ENCODE results near the gene ACSS2.

Gene ACSS2

DNA sequence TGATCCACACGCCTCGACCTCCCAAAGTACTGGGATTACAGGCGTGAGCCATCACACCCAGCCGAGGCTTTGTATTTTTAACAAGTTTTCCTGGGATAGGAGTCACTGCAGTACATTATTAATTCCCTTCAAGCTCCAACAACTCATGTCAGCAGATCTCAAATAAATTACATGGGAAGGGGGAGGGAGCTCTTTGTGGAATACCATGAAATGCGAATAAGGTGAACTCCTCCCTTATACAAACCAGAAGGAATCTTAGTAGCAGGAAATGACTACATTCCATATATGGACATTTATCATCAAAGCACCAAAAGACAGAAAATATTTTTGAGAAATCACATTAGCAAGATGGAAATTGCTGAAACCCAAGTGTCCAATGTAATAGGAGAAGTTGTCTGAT, 76.3 kb downstream of the ACSS2 start:
- no peak for DNase-seq

DNA sequence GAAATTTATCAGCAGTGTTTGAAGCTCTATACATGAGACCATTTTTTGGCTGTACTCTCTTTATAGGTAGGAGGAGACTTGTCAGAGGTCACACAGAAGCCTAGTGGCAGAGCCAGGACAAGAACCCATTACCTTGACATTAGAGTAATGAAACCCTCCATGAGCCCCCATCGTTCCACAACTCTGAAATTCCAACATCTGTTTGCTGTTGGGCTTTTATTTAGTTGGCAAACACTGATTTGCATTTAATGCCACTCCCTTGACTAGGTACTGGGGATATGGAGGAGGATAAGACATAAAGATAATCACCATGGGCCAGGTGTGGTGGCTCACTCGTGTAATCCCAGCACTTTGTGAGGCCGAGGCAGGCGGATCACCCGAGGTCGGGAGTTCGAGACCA, 77.5 kb downstream of the ACSS2 start:
- DNase-seq: no peak

DNA sequence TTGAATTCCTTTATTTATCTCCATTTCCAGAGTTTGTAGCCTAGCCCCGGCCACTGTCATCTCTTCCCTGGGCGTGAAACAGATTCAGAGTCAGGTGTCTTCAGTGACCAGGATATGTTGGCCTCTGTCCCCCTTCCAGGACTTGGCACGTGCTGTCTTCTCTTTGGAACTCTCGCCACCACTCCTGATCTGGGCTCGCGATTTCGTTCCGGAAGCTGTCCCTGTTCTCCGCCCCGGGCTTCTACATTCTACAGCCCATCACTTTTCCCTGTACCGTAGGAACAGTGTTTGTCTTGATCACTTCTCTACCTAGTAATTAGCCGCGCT, 78.5 kb downstream of the ACSS2 start:
- no peak for DNase-seq

DNA sequence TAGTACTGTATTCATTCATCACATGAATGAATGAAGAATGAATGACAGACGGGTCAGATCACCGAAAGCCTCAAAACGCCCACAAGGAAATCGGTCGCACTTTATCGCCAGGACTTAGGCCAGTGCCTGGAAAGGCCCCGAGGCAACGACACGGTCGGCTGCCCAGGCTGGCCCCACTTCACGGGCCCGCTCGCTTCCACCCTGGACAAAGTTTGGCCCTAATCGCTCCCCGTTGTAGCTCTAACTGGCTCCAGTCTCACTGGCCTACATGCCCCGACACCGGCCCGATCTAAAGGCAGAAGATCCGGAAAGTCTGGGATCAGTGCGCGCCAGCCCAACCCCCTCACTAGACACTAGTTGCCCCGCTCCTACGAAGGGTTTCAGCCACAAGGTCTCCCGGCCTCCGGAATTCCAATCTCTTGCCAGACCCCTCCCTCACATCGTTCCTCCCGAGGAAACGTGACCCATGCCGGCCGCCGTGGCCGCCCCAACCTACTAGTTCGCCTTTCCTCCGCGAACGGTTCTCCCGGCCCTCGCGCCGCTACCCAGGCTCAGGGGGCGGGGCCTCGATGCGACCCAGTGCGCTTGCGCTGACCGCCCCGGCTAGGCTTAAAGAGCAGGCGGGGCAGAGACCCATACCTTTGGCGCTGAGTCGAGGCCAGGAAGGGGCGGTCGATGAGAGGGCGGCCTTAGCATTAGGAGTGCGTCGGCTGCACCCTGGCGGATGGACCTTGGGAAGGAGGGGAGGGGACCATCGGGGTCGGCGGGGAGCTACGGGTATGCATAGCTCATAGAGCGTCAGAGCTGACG, 79.0 kb downstream of the ACSS2 start, which contains the start of the genes GSS and MYH7B:
GSS (minus strand) TSS at position 576 of the 810 bp plus-strand sequence. CDS start 3,954 bp downstream, outside the sequence.
MYH7B (plus strand) TSS at position 638 of the 810 bp plus-strand sequence. CDS start 22,138 bp downstream, outside the sequence.
- DNase-seq: peak; percentile 92

DNA sequence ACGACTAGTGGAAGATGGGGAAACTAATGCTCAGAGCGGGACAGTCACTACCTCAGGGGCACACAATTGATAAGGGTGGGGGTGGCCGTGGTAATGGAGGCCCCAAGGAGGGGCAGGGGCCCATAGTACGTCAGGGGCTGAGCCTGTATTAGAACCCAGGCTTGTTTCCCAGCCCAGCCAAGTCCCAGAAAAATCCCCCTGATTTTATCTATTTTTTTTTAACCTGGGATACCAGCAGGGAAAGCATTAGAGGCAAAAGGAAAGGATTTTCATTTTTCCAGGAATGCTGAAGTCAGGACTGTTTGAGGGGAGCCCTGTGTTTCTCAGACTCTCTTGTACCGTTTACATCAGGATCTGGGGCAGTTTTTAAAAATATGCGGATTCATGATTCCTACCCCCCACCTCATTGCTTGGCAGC, 79.6 kb downstream of the ACSS2 start:
- no peak for DNase-seq

DNA sequence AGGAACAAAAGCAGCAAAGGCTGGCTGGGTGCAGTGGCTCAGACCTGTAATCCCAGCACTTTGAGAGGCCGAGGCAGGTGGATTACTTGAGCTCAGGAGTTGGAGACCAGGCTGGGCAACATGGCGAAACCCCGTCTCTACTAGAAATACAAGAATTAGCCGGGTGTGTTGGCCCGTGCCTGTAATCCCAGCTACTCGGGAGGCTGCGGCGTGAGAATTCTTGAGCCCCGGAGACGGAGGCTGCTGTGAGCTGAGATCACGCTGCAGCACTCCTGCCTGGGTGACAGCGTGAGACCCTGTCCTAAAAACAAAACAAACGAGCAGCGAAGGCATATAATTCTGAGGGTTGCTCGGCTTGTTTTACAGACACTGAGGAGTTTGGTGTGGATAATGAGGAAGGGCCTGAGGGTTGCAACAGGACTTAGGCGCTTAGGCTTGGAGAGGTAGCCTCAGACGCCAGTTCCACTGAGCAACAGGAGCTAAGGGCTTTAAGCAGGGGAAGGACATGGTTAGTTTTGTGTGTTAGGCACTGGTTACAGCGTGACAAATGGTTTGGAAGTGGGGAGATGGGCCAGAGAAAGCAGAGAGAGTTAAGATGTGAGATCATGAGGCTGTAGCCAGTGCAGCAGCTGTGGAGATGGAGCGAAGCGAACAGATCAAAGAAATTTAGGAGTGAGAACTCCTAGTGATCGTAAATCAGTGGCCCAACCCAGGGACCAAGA, 80.5 kb downstream of the ACSS2 start:
- DNase-seq: no peak

DNA sequence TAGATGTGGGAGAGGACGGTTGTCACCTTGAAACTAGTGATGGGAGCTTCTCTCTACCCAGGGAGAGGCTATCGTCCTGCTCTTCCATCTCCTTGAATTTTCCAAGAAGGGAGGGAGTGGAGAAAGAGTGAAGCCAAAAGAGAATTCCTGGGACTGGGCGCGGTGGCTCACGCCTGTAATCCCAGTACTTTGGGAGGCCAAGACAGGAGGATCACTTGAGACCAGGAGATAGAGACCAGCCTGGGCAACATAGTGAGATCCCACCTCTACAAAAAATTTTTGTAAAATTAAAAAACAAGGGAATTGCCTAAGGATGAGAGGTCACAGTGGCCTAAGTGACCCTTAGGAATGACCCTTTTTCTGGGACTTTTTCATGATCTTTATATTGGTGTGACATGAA, 88.1 kb downstream of the ACSS2 start:
- DNase-seq: no peak

DNA sequence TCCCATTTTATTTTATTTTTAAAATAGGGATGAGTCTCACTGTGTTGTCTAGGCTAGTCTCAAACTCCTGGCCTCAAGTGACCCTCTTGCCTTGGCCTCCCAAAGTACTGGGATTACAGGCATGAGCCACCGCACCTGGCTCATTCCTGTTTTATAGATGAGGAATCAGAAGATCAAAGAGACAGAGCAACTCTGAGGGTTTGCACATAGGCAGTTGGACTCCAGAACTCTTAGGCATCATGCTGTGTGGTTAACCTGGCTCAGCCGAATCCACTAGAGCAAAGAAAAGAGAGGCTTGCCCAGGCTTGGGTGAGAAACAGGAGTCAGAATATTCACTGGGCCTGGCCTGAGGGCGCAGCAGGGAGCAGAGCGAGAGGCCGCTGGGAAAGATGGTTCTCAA, 88.6 kb downstream of the ACSS2 start:
- DNase-seq: no peak

DNA sequence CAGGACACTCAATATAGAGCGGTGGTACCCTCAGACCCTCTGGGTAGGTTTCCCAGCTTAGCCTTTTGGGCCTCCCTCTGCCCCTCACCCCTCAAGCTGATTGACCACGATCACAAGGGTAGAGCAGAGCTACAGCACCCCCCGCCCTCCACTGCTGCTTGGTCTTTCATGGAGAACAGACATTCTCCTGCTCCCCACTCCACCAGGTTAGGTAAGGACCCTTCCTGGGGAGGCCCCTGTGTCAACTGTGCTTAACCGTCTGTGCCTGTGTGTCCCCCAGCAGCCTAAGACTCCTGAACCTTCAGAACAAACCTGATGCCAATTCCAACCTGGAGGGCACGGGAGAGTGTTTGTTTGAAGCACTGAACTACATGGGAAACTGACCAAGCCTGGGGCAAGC, 91.0 kb downstream of the ACSS2 start:
- DNase-seq: no peak

DNA sequence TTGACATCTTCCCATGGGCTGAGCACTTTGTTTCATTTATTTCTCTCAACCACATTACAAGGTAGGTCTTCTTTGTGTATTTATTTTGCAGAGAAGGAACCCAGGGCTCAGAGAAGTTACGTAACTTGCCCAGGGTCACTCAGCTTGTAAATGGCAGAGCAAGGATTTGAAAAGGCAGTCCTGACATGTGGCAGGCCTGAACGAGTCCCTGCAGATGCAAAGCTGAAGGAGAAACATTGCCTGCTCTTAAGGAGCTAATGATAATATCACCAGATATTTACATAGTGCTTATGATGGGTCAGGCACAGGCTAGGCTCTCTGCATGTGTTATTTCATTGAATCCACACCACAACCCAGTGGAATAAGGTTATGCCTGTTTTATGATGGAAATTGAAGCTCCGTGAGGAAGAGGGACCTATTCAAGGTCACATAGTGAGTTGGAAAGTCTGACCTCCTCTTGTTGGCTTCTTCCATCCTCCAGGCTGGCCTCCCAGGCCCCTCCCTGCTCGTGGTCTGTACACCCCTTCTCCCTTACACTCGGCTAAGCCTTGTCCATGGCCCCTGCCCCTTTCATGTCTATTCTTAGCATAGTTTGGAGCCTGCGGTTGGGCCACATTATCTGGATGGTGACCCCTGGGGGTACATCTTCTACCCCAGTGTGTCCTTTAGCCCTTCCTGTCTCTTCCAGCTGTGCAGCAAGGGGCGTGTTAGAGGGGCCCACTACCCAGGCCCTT, 91.8 kb downstream of the ACSS2 start:
- no peak for DNase-seq

DNA sequence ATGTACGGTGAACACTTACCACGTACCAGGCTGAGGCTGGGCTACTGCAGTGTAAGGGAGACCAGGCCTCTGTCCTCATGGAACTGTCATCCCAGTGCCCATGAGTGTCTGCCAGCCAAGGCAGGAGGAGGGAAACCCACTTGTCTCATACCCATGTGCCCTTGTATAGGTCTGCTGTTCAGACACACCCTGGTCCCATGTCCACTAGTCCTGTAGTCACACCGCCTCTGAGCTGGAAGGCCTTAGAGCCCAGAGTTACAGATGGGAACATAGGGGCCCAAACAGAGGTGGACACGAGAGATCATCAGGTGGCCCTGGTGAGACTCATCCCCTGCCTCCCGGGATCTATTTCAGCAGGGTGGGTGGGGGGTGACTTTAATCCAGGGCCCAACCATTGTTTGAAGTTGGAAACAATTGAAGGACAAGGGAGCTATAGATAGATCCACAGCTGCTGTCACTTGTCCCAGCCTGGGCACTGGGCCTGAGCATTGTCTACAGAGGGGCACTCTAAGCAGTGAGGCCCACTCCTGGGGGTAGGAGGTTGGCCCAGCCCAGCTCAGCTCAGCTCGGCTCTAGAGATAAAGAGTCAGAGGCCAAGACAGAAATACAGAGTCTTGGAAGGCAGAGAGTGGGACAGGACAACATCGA, 93.9 kb downstream of the ACSS2 start:
- DNase-seq: no peak

DNA sequence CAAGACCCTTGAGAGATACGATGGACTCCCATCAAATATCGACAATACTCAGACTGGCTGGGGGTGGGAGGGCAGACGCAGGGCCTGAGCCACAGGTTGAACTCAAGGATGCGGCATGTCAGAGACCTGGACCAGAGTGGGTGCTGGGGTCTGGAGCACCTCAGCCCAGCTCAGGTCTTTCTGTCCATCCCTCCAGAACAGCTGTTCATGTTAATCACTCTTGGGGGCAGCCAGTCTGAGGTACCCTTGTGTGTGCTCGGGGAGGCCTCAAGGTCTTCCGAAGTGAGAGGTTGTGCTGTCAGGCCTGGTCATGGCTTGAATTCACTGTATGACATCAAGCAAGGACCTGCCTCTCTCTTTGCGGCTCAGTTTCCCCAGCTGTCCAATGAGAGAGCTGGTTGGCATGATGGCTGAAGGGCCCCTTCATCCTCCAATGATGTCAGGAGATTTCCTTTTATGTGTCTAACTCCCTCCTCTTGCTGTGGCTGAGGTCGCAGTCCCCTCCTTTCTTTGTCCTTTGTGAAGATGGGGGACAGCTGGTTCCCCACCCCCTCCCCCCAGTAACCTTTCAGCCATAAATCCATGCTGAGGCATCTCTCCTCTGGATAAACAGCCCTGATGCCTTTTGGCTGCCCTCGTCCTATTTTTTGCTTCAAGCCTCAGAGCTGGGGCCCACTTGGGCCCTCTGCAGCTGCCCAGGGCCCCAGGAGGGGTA, 94.6 kb downstream of the ACSS2 start:
- DNase-seq: no peak

DNA sequence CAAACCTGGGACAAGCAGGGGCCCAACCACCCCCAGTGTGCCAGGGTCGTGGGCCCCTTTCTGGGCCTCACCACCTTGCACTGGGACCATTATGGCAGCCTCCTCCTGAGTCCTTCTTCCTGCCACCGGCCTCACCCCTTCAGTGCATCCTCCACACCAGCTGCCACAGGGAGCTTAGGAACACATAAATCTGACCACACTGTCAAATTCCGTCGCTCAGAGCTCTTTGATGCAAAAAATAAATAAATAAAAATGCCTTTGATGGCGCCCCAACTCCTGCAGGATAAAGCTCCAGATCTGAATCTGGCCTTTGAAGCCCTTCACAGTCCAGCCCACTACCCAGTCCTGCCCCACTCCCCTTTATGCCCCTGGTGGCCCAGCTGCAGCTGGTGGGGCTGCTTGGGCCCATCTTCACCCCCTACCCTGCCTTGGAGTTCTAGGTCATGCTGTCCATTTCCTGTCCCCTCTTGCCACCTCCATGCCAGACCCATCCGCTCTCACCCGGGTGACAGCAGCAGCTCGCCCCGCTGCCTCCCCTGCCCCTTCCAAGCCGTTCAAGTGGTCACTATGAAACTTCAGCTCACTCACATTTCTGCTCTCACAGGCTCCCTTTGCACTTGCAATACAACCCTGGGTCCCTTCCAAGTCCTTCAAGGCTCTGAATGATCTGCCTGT, 95.3 kb downstream of the ACSS2 start:
- no peak for DNase-seq

DNA sequence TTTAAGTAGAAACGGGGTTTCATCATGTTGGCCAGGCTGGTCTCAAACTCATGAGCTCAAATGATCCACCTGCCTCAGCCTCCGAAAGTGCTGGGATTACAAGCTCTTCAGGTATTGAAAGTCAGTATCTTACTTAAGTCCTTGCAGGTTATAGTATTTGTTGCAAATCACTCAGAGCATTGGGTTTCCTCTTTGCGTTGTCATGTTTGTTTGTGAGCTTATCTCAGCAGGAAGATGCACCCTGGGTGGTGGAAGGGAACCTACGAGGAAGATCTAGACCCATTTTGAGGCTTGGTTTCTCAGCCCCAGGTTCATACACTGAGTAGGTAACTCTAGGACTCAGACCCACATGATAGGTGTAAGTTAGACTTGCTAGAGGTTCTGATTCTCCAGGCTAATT, 97.8 kb downstream of the ACSS2 start:
- DNase-seq: no peak

DNA sequence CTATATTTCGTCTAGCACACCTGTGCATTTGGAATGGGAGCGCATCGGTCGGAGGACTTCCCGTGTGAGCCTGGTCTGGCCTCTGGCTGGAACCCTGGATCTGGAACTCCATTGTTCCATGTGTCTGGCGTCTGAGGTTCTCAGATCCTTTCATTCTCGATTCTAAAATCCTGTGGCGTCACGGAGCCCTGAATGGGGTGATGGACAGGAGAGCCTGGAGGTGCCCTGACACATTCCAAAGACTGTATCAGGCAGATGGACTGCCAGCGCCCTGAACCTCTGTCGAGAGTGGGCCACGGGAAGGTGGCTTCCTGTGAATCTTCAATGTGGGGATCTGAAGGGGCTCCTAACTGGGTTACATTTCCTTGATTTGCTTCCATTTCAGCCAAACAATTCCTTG, 99.9 kb downstream of the ACSS2 start:
- DNase-seq: no peak

Measured in inflammatory macrophage treated with lipopolysaccharide for 4 hours (primary cell).